Inferior parietal cortex (tissue), 1 donor: Measurements from ENCODE around the gene POGLUT2.
A peak's percentile ranks its signal among the peaks of the same experiment; 100 is the strongest.
"Not testable (repeated sequence)": the region's sequence is repeated elsewhere in the genome, so short reads cannot be mapped to it uniquely, and the experiment has no call there.

ENCODE experiments used
- DNase-seq: peaks from one replicate; pipeline ENCODE4 v3.0.0-alpha.2; 2016; ENCODE audit errors: extremely low spot score

POGLUT2 gene

GRCh38 chr13:102807699-102808098, 8.9 kb upstream of the POGLUT2 start:
- DNase-seq: no peak

GRCh38 chr13:102805680-102806079, 6.9 kb upstream of the POGLUT2 start:
- no peak for DNase-seq

GRCh38 chr13:102800145-102801041, 1.6 kb upstream of the POGLUT2 start:
- peak; percentile 71 for DNase-seq

GRCh38 chr13:102799426-102800144, 809 bp upstream of the POGLUT2 start:
- DNase-seq: peak; percentile 17

- no peak for DNase-seq
These were observed 5.0 kb downstream of the POGLUT2 start for GRCh38 chr13:102793611-102794355.

- no peak for DNase-seq
These were observed 6.4 kb downstream of the POGLUT2 start for GRCh38 chr13:102792396-102792795.

GRCh38 chr13:102788683-102789082, 10.1 kb downstream of the POGLUT2 start:
- DNase-seq: no peak

GRCh38 chr13:102784483-102784882, 14.3 kb downstream of the POGLUT2 start:
- no peak for DNase-seq

- DNase-seq: no peak
These were observed 17.2 kb downstream of the POGLUT2 start for GRCh38 chr13:102781591-102781990.

- DNase-seq: not testable (repeated sequence)
These were observed 18.1 kb downstream of the POGLUT2 start for GRCh38 chr13:102780656-102781055.

GRCh38 chr13:102779436-102780159, 19.2 kb downstream of the POGLUT2 start:
- no peak for DNase-seq

- no peak for DNase-seq
These were observed 21.0 kb downstream of the POGLUT2 start for GRCh38 chr13:102777736-102778135.

GRCh38 chr13:102776271-102776670, 22.5 kb downstream of the POGLUT2 start:
- no peak for DNase-seq

- no peak for DNase-seq
These were observed 23.9 kb downstream of the POGLUT2 start for GRCh38 chr13:102774591-102775520.

- DNase-seq: no peak
These were observed 24.6 kb downstream of the POGLUT2 start for GRCh38 chr13:102774214-102774568.

- peak; percentile 78 for DNase-seq
These were observed 25.1 kb downstream of the POGLUT2 start, which contains the start of gene TEX30 for GRCh38 chr13:102773441-102774213. TSS of gene TEX30 (minus strand) at chr13:102773786. CDS start at chr13:102770026, 3,760 bp downstream.

- DNase-seq: no peak
These were observed 26.7 kb downstream of the POGLUT2 start for GRCh38 chr13:102772042-102772425.

GRCh38 chr13:102771298-102772041, 27.3 kb downstream of the POGLUT2 start:
- DNase-seq: no peak

- DNase-seq: no peak
These were observed 28.3 kb downstream of the POGLUT2 start for GRCh38 chr13:102770435-102770834.
